ENCODE results near the gene RHOXF1.
"Not testable (repeated sequence)": the region's sequence is repeated elsewhere in the genome, so short reads cannot be mapped to it uniquely, and the experiment has no call there.

RHOXF1 gene

DNA sequence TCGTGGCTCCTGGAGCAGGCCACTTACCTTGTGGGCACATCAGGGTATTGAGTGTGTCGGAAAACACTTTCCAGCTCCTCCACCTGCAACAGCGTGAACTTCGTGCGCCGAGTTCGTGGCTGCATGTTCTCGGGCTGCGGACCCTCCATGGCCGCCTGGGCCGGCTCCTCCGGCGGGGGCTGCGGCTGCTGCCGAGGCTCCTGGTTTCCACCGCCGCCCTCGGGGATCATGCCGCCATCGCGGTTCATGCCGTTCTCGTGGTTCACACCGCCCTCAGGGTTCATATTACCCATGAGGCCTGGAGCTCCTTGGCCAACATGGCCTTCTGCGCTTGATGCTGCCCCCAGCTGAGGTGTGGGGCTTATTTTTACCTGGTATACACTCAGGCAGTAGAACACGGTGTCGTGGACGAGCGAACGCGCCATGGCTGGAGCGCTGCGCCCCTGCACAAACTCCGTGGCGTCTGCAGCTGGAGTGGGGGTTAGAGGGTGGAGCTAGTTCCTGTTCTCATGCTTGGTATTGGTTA is at the start of gene RHOXF1:
Gene RHOXF1 (minus strand): TSS at position 476 of the 526 bp plus-strand sequence. CDS start 51 bp downstream, at position 425.
- DNase-seq: no peak

DNA sequence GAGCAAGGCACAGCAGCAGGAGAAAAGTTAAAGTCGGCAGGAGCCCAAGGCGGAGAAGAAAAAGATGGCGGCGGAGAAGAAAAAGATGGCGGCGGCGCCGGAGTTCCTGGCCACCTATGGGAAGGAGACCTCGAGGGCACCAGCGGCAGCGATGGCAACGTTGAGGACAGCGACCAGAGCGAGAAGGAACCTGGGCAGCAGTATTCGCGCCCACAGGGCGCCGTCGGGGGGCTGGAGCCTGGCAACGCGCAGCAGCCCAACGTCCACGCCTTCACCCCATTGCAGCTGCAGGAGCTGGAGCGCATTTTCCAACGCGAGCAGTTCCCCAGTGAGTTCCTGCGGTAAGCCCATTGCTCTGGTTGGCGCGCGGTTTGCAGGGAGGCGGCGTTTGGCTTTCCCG is 43.4 kb upstream of the RHOXF1 start:
- DNase-seq: not testable (repeated sequence)

- not testable (repeated sequence) for DNase-seq
Observed at GRCh38 chrX:120158313-120158712, 42.6 kb upstream of the RHOXF1 start, which contains the start of gene RHOXF2. Gene RHOXF2, plus strand, starts transcription at chrX:120158613. Its CDS starts 138 bp downstream, at chrX:120158751.

DNA sequence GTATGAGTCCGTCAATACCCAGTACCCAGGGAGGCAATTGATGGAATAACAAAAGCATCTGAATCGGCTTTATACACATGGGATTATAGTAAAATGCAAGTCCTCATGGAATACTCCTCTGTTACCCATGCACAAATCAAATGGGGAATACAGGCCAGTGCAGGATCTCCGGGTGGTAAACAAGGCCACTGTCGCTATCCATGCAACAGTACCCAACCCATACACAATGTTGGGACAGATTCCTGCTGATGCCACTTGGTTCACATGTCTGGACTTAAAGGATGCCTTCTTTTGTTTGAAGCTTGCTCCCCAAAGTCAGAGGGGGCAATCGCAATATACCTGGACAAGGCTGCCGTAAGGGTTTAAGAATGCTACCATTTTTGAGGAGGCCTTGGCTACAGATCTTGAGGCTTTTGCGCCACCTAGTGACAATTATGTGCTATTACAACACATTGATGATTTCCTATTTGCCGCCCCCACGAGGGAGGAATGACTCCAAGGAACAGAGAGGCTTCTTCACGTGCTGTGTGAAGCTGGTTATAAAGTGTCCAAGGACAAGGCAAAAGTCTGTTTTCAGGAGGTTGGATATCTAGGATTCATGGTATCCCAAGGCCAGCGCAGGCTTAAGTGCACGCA is 34.5 kb upstream of the RHOXF1 start:
- DNase-seq: not testable (repeated sequence)

GRCh38 chrX:120147537-120147936 is 31.8 kb upstream of the RHOXF1 start:
- no peak for DNase-seq

DNA sequence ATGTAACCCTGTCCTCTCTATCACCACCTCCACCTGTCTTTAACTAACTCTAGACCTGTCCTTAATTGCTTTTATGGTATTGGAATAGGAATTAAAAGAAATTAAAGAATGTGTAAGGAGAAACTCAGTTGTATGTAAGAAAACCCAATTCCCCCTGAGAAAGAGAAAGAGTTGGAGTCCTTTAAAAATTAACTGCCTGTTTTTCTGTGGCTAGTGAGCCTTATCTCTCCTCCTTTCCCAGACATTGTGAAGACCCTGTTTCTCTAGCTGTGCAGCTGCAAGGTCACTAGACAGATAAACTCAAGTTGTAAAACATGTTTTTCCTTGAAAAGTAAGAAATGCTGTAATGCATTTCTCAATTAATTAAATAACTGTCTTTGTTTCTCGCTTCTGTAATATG is 30.6 kb upstream of the RHOXF1 start:
- not testable (repeated sequence) for DNase-seq

GRCh38 chrX:120145295-120145925 is 29.7 kb upstream of the RHOXF1 start:
- DNase-seq: no peak

- no peak for DNase-seq
Observed at GRCh38 chrX:120144178-120144844, 28.6 kb upstream of the RHOXF1 start.

DNA sequence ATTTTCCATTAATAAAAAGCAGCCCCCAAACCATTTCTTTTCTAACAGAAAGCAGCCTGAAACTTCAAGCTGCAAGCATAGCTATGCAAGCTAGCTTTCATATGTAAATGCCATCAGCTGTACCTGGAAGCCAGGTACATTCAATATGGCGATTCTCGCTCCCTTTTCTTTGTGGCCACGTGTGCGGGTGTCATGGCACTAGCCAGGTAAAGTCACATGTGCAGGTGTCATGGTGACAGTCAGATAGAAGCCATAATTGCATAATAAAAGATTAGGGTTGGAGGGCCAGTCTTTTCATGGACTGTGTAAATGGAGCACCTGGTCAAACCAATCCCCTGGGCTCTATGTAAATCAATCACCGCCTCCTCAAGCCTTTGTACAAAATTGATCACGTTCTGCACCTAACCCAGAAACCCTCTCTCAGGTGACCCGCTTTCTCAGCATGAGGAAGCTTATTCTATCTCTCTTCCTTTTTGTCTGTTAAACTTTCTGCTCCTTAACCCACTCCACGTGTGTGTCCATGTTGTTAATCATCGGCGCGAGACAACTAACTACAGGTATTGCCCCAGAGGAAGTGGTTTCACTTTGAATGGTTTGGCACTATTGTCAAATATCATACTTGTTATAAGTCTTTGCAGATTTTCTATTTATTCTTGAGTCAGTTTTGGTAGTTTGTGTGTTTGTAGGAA is 24.7 kb upstream of the RHOXF1 start:
- no peak for DNase-seq

GRCh38 chrX:120137439-120137838 is 21.7 kb upstream of the RHOXF1 start:
- DNase-seq: no peak

GRCh38 chrX:120136840-120137239 is 21.1 kb upstream of the RHOXF1 start:
- no peak for DNase-seq

DNA sequence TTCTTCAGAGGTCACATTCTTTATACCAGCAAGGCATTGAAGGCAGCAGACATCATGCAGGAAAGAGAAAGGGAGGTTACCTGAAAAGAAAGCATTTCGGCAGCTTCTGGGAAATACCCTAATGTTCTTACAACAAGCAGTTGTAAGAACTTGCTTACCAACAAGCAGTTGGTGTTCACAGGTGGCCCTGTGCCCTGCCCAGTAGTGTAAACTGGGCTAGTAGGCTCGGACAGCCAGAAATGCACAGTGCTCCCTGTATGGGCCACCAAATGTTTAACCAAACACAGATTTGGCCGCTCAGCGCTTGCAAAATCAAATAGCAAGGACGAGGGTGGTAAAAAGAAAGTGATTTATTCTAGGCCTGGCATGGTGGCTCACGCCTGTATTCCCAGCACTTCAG is 20.4 kb upstream of the RHOXF1 start:
- DNase-seq: no peak

GRCh38 chrX:120128306-120128846 is 12.7 kb upstream of the RHOXF1 start:
- not testable (repeated sequence) for DNase-seq

DNA sequence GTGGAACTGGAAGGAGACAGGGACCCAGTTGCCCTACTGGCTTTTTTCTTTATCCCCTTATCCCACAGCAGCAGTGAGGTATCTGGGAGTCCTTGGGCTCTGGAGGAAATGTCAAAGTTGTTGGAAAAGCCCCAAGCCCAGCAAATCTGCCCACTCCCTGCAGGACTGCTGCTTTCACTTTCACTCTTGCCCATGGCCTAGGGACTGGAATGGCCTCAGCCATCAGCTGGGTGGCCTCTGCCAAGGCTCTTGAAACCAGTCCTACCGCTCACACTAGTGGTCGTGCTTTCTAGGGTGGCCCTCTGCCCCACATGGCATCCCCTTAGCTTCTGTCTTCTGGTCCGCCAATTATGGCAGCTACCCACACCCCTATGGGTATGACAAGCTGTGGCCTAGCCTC is 9.7 kb upstream of the RHOXF1 start:
- no peak for DNase-seq

- no peak for DNase-seq
Observed at GRCh38 chrX:120120223-120120622, 4.5 kb upstream of the RHOXF1 start.

DNA sequence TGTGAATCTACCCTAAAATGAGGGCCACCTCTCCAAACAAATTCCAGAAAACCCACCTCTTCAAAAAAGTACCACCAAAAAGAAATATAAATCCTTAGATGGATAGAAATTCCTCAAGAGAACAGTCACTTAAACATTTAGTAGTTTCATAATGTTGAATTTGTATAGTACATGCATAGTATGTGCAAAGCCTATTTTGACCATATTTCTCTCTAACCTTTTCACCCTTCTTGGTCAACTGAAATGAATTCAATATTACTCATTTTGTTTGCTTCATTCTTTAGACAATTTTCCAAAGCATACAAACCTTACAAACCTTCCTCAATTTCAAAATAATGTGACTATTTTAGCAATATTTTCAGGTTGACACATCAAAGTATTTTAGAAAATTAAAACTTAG is 4.1 kb downstream of the RHOXF1 start:
- DNase-seq: no peak

- no peak for DNase-seq
Observed at GRCh38 chrX:120109378-120109777, 6.3 kb downstream of the RHOXF1 start.

DNA sequence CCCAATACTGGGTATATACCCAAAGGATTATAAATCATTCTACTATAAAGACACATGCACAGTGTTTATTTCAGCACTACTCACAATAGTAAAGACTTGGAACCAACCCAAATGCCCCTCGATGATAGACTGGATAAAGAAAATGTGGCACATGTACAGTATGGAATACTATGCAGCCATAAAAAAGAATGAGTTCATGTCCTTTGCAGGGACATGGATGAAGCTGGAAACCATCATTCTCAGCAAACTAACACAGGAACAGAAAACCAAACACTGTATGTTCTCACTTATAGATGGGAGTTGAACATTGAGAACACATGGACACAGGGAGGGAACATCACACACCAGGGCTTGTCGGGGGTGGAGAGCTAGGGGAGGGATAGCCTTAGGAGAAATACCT is 11.0 kb downstream of the RHOXF1 start:
- not testable (repeated sequence) for DNase-seq

GRCh38 chrX:120101057-120101456 is 14.7 kb downstream of the RHOXF1 start:
- not testable (repeated sequence) for DNase-seq

- DNase-seq: no peak
Observed at GRCh38 chrX:120090208-120090607, 25.5 kb downstream of the RHOXF1 start.

GRCh38 chrX:120087289-120088017 is 28.3 kb downstream of the RHOXF1 start:
- DNase-seq: no peak

DNA sequence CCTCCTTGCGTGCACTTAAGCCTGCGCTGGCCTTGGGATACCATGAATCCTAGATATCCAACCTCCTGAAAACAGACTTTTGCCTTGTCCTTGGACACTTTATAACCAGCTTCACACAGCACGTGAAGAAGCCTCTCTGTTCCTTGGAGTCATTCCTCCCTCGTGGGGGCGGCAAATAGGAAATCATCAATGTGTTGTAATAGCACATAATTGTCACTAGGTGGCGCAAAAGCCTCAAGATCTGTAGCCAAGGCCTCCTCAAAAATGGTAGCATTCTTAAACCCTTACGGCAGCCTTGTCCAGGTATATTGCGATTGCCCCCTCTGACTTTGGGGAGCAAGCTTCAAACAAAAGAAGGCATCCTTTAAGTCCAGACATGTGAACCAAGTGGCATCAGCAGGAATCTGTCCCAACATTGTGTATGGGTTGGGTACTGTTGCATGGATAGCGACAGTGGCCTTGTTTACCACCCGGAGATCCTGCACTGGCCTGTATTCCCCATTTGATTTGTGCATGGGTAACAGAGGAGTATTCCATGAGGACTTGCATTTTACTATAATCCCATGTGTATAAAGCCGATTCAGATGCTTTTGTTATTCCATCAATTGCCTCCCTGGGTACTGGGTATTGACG is 30.0 kb downstream of the RHOXF1 start:
- not testable (repeated sequence) for DNase-seq
